Sigmoid colon (tissue), 4 donors: Measurements from ENCODE around the gene TRANK1.

Experiments used
- CTCF ChIP-seq, 4 experiments: fragments of 450-650 bp in 3 of 4; fragments of 200-600 bp in 1 of 4; IDR thresholded peaks; one replicate each; pipeline ENCODE4 v1.5.1; 2016 to 2019; ENCODE audit warnings: antibody characterized with exemption in 4 of 4, mild to moderate bottlenecking in 3 of 4, moderate library complexity in 2 of 4
- EP300 ChIP-seq, 4 donors: sonication (generic); formaldehyde crosslinking; IDR thresholded peaks; one replicate each; pipeline ENCODE4 v1.6.1; 2017; ENCODE audit warnings: antibody characterized with exemption in 4 of 4
- POLR2A ChIP-seq, 2 donors: fragments of 450-650 bp; IDR thresholded peaks; one replicate each; pipeline ENCODE4 v1.6.1; 2016; ENCODE audit warnings: antibody characterized with exemption in 2 of 2, mild to moderate bottlenecking in 2 of 2, moderate library complexity in 2 of 2
- POLR2AphosphoS5 ChIP-seq, 4 donors: sonication (generic); formaldehyde crosslinking; IDR thresholded peaks; one replicate each; pipeline ENCODE4 v1.6.1; 2017; ENCODE audit warnings: antibody characterized with exemption in 4 of 4

- TF ChIP-seq POLR2AphosphoS5 (IDR thresholded peaks at IDR 0.05) (no peak), CTCF (IDR thresholded peaks at IDR 0.05) (no peak), POLR2A (IDR thresholded peaks at IDR 0.05) (no peak), EP300 (IDR thresholded peaks at IDR 0.05) (no peak)
These were observed 24.2 kb upstream of the TRANK1 start for GRCh38 chr3:36969085-36969484.
